Measurements from ENCODE around the gene NDUFAF2. TPM values are rescaled to one million over a fixed set of nuclear protein-coding genes. Genes with fewer than 3 reads are reported as not detected.

Gene NDUFAF2
- total RNA-seq, 4 donors from 2014 or later, result 44.0 to 56.3 (median 45.9) TPM

GRCh38 chr5:61162010-61162831 lies 217.2 kb downstream of the NDUFAF2 start, which contains the start of gene SMIM15:
Gene SMIM15 (minus strand): TSS chr5:61162468. CDS start chr5:61160171, 2,297 bp downstream.
- ATAC-seq, result peak; percentile 96
- H3K27me3 ChIP-seq, result no peaks in the 10 kb centered on the region
- 0% methylated on average over 21 to 29 of the region's 73 CpGs for WGBS, 2 donors (ENCODE audit: low coverage in 1 of 2)
- H3K36me3 ChIP-seq, result peaks cover 4 to 24% of the 10 kb centered on the region in 2 donors
- peak within 1 kb of the TSS; percentile 79 to 97 for H3K4me3 ChIP-seq
- H3K9me3 ChIP-seq, result no peaks in the 10 kb centered on the region
- H3K4me1 ChIP-seq, result peaks cover 3 to 46% (median 3%) of the 10 kb centered on the region in 3 donors
- H3K27ac ChIP-seq, result peak within 1 kb of the TSS; percentile 90 to 93 (median 92)
- TF ChIP-seq POLR2A (IDR thresholded peaks at IDR 0.05) (peak; percentile 59 to 63), CTCF (IDR thresholded peaks at IDR 0.05) (no peak), EP300 (IDR thresholded peaks at IDR 0.05) (no peak), POLR2AphosphoS5 (IDR thresholded peaks at IDR 0.05) (peak; percentile 79)

DNA sequence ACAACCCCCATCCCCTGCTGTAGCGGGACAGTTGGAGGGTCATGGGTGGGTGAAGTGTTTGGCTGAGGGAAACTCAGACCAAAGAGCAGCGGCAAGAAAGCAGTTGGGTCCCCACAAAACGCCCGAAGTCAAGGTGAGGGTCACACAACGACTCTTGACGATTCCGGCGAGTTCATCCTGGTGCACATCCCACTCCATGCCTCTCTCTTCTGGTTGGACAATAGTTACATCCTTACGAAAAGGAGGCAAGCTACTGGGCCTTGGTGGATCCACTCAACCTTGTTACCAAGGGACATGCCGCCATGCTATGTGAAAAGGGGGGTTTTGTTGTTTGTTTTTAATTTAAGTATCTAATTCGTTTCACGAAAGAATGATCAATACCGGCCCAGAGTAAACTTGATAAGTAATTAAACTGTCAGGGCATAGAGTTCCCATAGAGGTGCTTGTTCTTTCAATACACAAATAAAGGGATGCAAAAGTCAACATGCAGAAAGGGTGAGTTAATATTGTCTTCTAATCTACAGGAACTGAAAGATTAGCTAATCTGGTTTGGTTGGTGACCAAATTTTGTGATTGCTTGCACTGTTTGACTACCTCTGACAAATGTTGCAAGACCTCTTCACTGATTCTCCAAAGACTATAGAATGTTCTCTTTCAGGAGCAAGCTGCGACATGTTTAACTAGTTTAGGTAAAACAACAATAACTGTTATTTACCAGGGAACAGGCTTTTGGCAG lies 218.0 kb downstream of the NDUFAF2 start:
- WGBS, 2 donors (ENCODE audit: low coverage in 1 of 2), result 24 to 33% methylated on average over 8 to 11 of the region's 14 CpGs
- H3K9me3 ChIP-seq, result no peaks in the 10 kb centered on the region
- H3K4me1 ChIP-seq, result peaks cover 3 to 49% (median 3%) of the 10 kb centered on the region in 3 donors
- H3K36me3 ChIP-seq, result peaks cover 4 to 20% of the 10 kb centered on the region in 2 donors
- peak overlapping the region; percentile 79 to 97 for H3K4me3 ChIP-seq
- peak overlapping the region; percentile 90 to 93 (median 92) for H3K27ac ChIP-seq
- peak; percentile 37 for ATAC-seq
- TF ChIP-seq POLR2A (IDR thresholded peaks at IDR 0.05), result no peak
- TF ChIP-seq CTCF (IDR thresholded peaks at IDR 0.05), result no peak
- TF ChIP-seq POLR2AphosphoS5 (IDR thresholded peaks at IDR 0.05), result no peak
- no peak for TF ChIP-seq EP300 (IDR thresholded peaks at IDR 0.05)
- no peaks in the 10 kb centered on the region for H3K27me3 ChIP-seq

DNA sequence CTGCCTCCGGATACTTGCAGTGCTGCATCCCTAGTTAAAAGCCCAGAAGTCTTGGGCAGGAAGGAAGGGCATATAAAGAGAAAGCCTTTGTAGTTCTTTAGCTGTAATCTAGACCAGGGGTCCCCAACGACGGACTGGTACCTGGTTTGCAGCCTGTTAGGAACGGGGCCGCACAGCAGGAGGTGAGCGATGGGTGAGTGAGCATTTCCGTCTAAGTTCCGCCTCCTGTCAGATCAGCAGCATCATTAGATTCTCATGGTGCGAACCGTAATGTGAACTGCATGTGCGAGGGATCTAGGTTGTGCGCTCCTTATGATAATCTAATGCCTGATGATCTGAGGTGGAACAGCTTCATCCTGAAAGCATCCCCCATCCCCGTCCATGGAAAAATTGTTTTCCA lies 218.9 kb downstream of the NDUFAF2 start:
- Histone ChIP-seq H3K9me3 (no peaks in the 10 kb centered on the region), H3K27ac (no peak overlapping the region), H3K4me3 (no peak overlapping the region), H3K36me3 (peaks cover 4 to 19% of the 10 kb centered on the region in 2 donors), H3K4me1 (peaks cover 3 to 44% (median 3%) of the 10 kb centered on the region in 3 donors), H3K27me3 (no peaks in the 10 kb centered on the region)
- ATAC-seq, result no peak
- 75 to 96% methylated on average over 1 to 10 of the region's 13 CpGs for WGBS, 2 donors (ENCODE audit: low coverage in 1 of 2)
- TF ChIP-seq EP300 (IDR thresholded peaks at IDR 0.05), result no peak

DNA sequence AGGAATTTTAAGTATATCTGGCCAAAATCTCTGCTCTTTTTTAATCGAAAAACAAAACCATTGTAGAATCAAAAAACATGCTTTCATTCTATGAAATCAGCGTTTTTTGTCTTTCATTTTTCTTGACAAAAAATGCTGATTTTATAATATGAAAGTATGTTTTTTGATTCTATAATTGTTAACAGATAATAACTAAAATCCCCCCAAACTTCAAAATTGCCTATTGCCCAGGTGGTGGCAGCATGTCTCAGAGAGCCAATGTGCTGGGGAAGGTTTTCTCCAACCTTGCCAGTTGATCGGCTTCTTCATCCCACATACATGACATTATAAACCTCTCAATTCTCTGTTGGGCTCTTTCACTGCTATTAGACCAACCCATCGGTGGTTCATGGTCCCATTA lies 222.4 kb downstream of the NDUFAF2 start:
- no peak overlapping the region for H3K27ac ChIP-seq
- TF ChIP-seq POLR2A (IDR thresholded peaks at IDR 0.05) (no peak), POLR2AphosphoS5 (IDR thresholded peaks at IDR 0.05) (no peak), CTCF (IDR thresholded peaks at IDR 0.05) (peak in 2 of 4 experiments; percentile 8 to 44), EP300 (IDR thresholded peaks at IDR 0.05) (no peak)
- H3K4me3 ChIP-seq, result no peak overlapping the region
- 52 to 62% methylated on average over 3 to 4 of the region's 4 CpGs for WGBS, 2 donors (ENCODE audit: low coverage in 1 of 2)
- H3K9me3 ChIP-seq, result no peaks in the 10 kb centered on the region
- peaks cover 0 to 20% (median 0%) of the 10 kb centered on the region in 3 donors for H3K4me1 ChIP-seq
- H3K27me3 ChIP-seq, result no peaks in the 10 kb centered on the region
- no peak for ATAC-seq
- no peaks in the 10 kb centered on the region for H3K36me3 ChIP-seq

DNA sequence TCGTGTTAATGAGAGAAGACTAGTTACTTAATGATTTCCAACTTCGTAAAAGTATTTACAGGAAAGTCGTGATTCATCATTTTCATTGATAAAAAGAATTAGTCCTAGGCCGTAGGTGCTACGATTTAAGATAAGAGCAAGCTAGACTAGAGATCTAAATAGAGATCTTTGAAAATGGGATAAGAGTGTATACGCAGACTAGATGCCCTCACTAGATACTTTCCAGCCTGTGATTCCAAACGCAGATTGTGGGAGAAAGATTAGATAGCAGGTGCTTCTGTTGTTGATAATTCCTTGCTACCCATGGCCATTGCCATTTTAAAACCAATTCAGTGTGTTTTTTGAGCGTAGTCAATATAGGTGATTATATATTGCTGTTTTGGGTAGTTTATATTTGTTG lies 223.9 kb downstream of the NDUFAF2 start:
- ATAC-seq, result no peak
- Histone ChIP-seq H3K4me1 (peaks cover 0 to 9% (median 0%) of the 10 kb centered on the region in 3 donors), H3K4me3 (no peak overlapping the region), H3K27ac (no peak overlapping the region), H3K36me3 (no peaks in the 10 kb centered on the region), H3K27me3 (no peaks in the 10 kb centered on the region), H3K9me3 (no peaks in the 10 kb centered on the region)
- 84 to 99% methylated on average over 6 to 8 of the region's 8 CpGs for WGBS, 2 donors (ENCODE audit: low coverage in 1 of 2)
- TF ChIP-seq CTCF (IDR thresholded peaks at IDR 0.05) (no peak), POLR2AphosphoS5 (IDR thresholded peaks at IDR 0.05) (no peak), POLR2A (IDR thresholded peaks at IDR 0.05) (no peak), EP300 (IDR thresholded peaks at IDR 0.05) (no peak)

Measured in gastroesophageal sphincter (tissue), 4 donors.